ENCODE data around the gene FRMD1.

The FRMD1 gene

GRCh38 chr6:168047841-168048723, 30.9 kb downstream of the FRMD1 start:
- Histone ChIP-seq H2BK15ac (replicated peaks; ENCODE audit: low read depth) (no peak overlapping the region), H3K79me2 (ENCODE audit: control insufficient read depth, insufficient read depth, low read length) (no peaks in the 10 kb centered on the region), H3K36me3 (ENCODE audit: control insufficient read depth, insufficient read depth, low read length) (no peaks in the 10 kb centered on the region), H2BK5ac (ENCODE audit: low read length) (no peak overlapping the region), H3K56ac (ENCODE audit: low read length) (peak overlapping the region; percentile 3), H4K5ac (ENCODE audit: low read length) (no peak overlapping the region), H3K4me3 (ENCODE audit: low read length) (no peak overlapping the region), H3K27me3 (ENCODE audit: insufficient read depth, low read length, poor library complexity) (no peaks in the 10 kb centered on the region), H3K9ac (ENCODE audit: low read length) (no peak overlapping the region), H3K4ac (ENCODE audit: low read depth, low read length) (no peak overlapping the region), H3K23ac (ENCODE audit: low read length) (no peak overlapping the region), H3K79me1 (ENCODE audit: low read length) (no peaks in the 10 kb centered on the region), H3K4me2 (ENCODE audit: low read length) (no peak overlapping the region), H2BK120ac (ENCODE audit: low read depth, low read length) (no peak overlapping the region), H2AK5ac (ENCODE audit: low read length) (no peak overlapping the region), H3K4me1 (ENCODE audit: control insufficient read depth, low read depth, low read length) (no peaks in the 10 kb centered on the region), H3K18ac (ENCODE audit: low read length) (no peak overlapping the region), H4K8ac (ENCODE audit: low read depth, low read length) (no peak overlapping the region), H3K27ac (ENCODE audit: low read depth, low read length) (no peak overlapping the region)
- DNase-seq, result no peak
- WGBS (ENCODE audit: extremely low coverage, insufficient coverage, low lambda C conversion rate), result no CpG with 5 or more reads among the region's 31 CpGs

DNA sequence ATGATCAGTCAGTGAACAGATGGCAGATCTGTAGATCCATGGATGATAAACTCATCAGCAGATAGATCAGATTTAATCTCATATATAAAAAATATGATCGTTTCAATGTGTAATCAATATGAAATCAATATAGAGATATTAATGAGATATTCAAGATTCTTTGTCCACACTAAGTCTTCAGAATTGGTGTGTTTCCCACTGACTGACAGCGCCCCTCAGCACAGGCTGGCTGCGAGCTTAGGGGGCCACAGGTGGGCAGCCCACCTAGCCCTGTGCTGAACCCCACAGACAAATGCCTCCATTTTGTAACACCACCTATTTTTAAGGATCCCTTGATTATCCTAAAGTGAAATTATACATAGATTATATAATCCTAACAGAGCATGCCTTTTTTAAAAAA, 32.3 kb downstream of the FRMD1 start:
- H4K5ac ChIP-seq (ENCODE audit: low read length), result no peak overlapping the region
- H3K27ac ChIP-seq (ENCODE audit: low read depth, low read length), result no peak overlapping the region
- no peak overlapping the region for H3K4me2 ChIP-seq (ENCODE audit: low read length)
- no peaks in the 10 kb centered on the region for H3K79me2 ChIP-seq (ENCODE audit: control insufficient read depth, insufficient read depth, low read length)
- no peak overlapping the region for H2BK15ac ChIP-seq (replicated peaks; ENCODE audit: low read depth)
- H3K56ac ChIP-seq (ENCODE audit: low read length), result no peak overlapping the region
- H3K23ac ChIP-seq (ENCODE audit: low read length), result no peak overlapping the region
- H3K27me3 ChIP-seq (ENCODE audit: insufficient read depth, low read length, poor library complexity), result no peaks in the 10 kb centered on the region
- H3K36me3 ChIP-seq (ENCODE audit: control insufficient read depth, insufficient read depth, low read length), result no peaks in the 10 kb centered on the region
- WGBS (ENCODE audit: extremely low coverage, insufficient coverage, low lambda C conversion rate), result no CpG with 5 or more reads among the region's 3 CpGs
- H3K18ac ChIP-seq (ENCODE audit: low read length), result no peak overlapping the region
- no peak overlapping the region for H3K9ac ChIP-seq (ENCODE audit: low read length)
- no peak overlapping the region for H3K4me3 ChIP-seq (ENCODE audit: low read length)
- H2AK5ac ChIP-seq (ENCODE audit: low read length), result no peak overlapping the region
- no peaks in the 10 kb centered on the region for H3K79me1 ChIP-seq (ENCODE audit: low read length)
- H3K4me1 ChIP-seq (ENCODE audit: control insufficient read depth, low read depth, low read length), result no peaks in the 10 kb centered on the region
- no peak overlapping the region for H2BK120ac ChIP-seq (ENCODE audit: low read depth, low read length)
- no peak for DNase-seq
- H2BK5ac ChIP-seq (ENCODE audit: low read length), result no peak overlapping the region
- H3K4ac ChIP-seq (ENCODE audit: low read depth, low read length), result no peak overlapping the region
- H4K8ac ChIP-seq (ENCODE audit: low read depth, low read length), result no peak overlapping the region

DNA sequence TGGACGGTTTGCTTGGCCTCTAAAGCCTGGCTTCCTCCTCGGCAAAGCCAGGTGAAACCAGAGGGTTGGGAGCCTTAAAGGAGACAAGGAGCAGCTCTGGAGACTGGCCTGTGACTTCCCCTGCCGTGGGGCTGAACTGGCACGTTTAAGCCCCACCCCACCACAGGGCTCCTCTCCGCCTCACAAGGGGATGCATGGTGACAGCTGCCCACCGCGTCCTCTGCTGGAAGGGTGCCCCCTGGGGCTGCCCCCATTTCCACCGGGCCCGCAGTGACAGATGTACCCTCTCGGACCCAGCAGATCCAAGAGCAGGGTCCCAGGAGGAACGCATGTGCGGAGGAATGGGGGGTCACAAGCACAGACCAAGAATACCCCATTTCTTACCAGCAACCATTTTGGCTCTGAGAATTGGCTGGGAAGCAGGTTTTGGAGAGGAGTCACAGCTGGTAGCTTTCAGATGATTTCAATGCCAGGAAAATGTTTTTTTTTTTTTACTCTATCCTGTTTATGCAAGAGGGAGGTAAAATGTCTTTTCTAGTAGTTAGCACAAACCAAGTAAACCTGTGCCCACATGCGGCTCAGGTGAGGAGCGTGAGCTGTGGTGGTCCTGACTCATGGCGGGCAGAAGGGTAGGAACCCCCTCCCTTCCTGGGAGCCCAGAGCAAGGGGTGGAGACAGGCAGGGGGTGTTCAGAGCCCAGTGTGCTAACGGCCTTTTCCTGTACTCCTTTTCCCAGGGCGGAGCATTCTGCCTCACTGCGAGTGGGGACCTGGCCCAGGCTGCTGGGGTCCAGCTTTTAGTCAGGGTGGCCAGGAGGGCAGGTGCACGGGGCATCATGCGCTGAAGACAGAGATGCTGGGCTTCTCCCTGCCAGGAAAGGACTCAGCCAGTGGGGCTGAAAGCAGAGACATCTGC, 33.0 kb downstream of the FRMD1 start:
- Histone ChIP-seq H3K79me1 (ENCODE audit: low read length) (no peaks in the 10 kb centered on the region), H3K9ac (ENCODE audit: low read length) (no peak overlapping the region), H3K56ac (ENCODE audit: low read length) (no peak overlapping the region), H2BK5ac (ENCODE audit: low read length) (no peak overlapping the region), H2BK15ac (replicated peaks; ENCODE audit: low read depth) (no peak overlapping the region), H3K27ac (ENCODE audit: low read depth, low read length) (no peak overlapping the region), H3K4ac (ENCODE audit: low read depth, low read length) (no peak overlapping the region), H3K79me2 (ENCODE audit: control insufficient read depth, insufficient read depth, low read length) (no peaks in the 10 kb centered on the region), H3K4me3 (ENCODE audit: low read length) (no peak overlapping the region), H3K4me2 (ENCODE audit: low read length) (no peak overlapping the region), H4K8ac (ENCODE audit: low read depth, low read length) (no peak overlapping the region), H3K27me3 (ENCODE audit: insufficient read depth, low read length, poor library complexity) (no peaks in the 10 kb centered on the region), H2BK120ac (ENCODE audit: low read depth, low read length) (no peak overlapping the region), H3K4me1 (ENCODE audit: control insufficient read depth, low read depth, low read length) (no peaks in the 10 kb centered on the region), H4K5ac (ENCODE audit: low read length) (no peak overlapping the region), H3K18ac (ENCODE audit: low read length) (no peak overlapping the region), H2AK5ac (ENCODE audit: low read length) (no peak overlapping the region), H3K36me3 (ENCODE audit: control insufficient read depth, insufficient read depth, low read length) (no peaks in the 10 kb centered on the region), H3K23ac (ENCODE audit: low read length) (no peak overlapping the region)
- DNase-seq, result no peak
- no CpG with 5 or more reads among the region's 20 CpGs for WGBS (ENCODE audit: extremely low coverage, insufficient coverage, low lambda C conversion rate)

DNA sequence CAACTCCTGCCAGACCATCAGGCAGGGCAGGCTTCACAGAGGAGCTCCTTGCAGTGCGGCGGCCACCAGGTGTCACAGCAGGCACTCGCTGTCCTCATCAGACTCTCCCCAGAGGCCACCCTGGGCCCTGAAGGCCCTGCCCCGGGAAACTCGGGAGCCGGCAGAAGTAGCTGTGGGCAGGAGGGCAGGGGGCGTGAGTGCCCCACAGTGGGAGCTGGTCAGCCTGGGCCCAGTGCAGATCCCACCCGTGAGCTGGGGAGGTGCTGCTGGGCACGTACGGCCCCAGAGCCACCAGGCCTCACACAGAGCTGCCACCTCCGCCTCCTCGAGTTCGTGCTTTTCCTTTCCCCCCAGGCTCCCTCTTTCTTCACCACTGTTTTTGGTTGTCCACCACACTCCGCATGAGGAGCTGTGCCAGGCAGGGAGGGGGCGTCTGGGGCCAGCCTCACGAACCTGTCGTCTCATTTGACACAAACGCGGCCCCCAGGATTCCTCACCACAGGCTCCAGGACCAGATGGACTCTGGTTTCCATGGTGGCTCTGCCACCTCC, 33.8 kb downstream of the FRMD1 start:
- DNase-seq, result no peak
- WGBS (ENCODE audit: extremely low coverage, insufficient coverage, low lambda C conversion rate), result no CpG with 5 or more reads among the region's 19 CpGs
- no peak overlapping the region for H3K4me3 ChIP-seq (ENCODE audit: low read length)
- no peak overlapping the region for H3K23ac ChIP-seq (ENCODE audit: low read length)
- no peaks in the 10 kb centered on the region for H3K36me3 ChIP-seq (ENCODE audit: control insufficient read depth, insufficient read depth, low read length)
- H4K5ac ChIP-seq (ENCODE audit: low read length), result no peak overlapping the region
- no peak overlapping the region for H2BK120ac ChIP-seq (ENCODE audit: low read depth, low read length)
- H2BK15ac ChIP-seq (replicated peaks; ENCODE audit: low read depth), result no peak overlapping the region
- H2BK5ac ChIP-seq (ENCODE audit: low read length), result no peak overlapping the region
- no peak overlapping the region for H3K18ac ChIP-seq (ENCODE audit: low read length)
- no peak overlapping the region for H3K27ac ChIP-seq (ENCODE audit: low read depth, low read length)
- H2AK5ac ChIP-seq (ENCODE audit: low read length), result no peak overlapping the region
- H3K56ac ChIP-seq (ENCODE audit: low read length), result no peak overlapping the region
- H3K27me3 ChIP-seq (ENCODE audit: insufficient read depth, low read length, poor library complexity), result no peaks in the 10 kb centered on the region
- H3K9ac ChIP-seq (ENCODE audit: low read length), result no peak overlapping the region
- no peaks in the 10 kb centered on the region for H3K79me2 ChIP-seq (ENCODE audit: control insufficient read depth, insufficient read depth, low read length)
- no peak overlapping the region for H4K8ac ChIP-seq (ENCODE audit: low read depth, low read length)
- H3K4me2 ChIP-seq (ENCODE audit: low read length), result no peak overlapping the region
- H3K4ac ChIP-seq (ENCODE audit: low read depth, low read length), result no peak overlapping the region
- H3K4me1 ChIP-seq (ENCODE audit: control insufficient read depth, low read depth, low read length), result no peaks in the 10 kb centered on the region
- H3K79me1 ChIP-seq (ENCODE audit: low read length), result no peaks in the 10 kb centered on the region

GRCh38 chr6:168044521-168045130, 34.4 kb downstream of the FRMD1 start:
- Histone ChIP-seq H3K4me3 (ENCODE audit: low read length) (no peak overlapping the region), H3K36me3 (ENCODE audit: control insufficient read depth, insufficient read depth, low read length) (no peaks in the 10 kb centered on the region), H3K9ac (ENCODE audit: low read length) (no peak overlapping the region), H3K56ac (ENCODE audit: low read length) (no peak overlapping the region), H4K5ac (ENCODE audit: low read length) (no peak overlapping the region), H3K4me1 (ENCODE audit: control insufficient read depth, low read depth, low read length) (no peaks in the 10 kb centered on the region), H3K27me3 (ENCODE audit: insufficient read depth, low read length, poor library complexity) (no peaks in the 10 kb centered on the region), H3K79me2 (ENCODE audit: control insufficient read depth, insufficient read depth, low read length) (no peaks in the 10 kb centered on the region), H3K18ac (ENCODE audit: low read length) (no peak overlapping the region), H2BK120ac (ENCODE audit: low read depth, low read length) (no peak overlapping the region), H2BK15ac (replicated peaks; ENCODE audit: low read depth) (no peak overlapping the region), H2BK5ac (ENCODE audit: low read length) (no peak overlapping the region), H2AK5ac (ENCODE audit: low read length) (no peak overlapping the region), H3K27ac (ENCODE audit: low read depth, low read length) (no peak overlapping the region), H3K4ac (ENCODE audit: low read depth, low read length) (no peak overlapping the region), H3K23ac (ENCODE audit: low read length) (no peak overlapping the region), H3K79me1 (ENCODE audit: low read length) (no peaks in the 10 kb centered on the region), H4K8ac (ENCODE audit: low read depth, low read length) (no peak overlapping the region), H3K4me2 (ENCODE audit: low read length) (no peak overlapping the region)
- no peak for DNase-seq
- WGBS (ENCODE audit: extremely low coverage, insufficient coverage, low lambda C conversion rate), result no CpG with 5 or more reads among the region's 28 CpGs
